GM19351 (cell line): ENCODE results near the gene MYBPHL.

Experiments used
- ATAC-seq: cut with Tn5 transposase; IDR thresholded peaks from one replicate; pipeline ENCODE4 v1.9.1; 2021; ENCODE audit warnings: mild to moderate bottlenecking, moderate library complexity; ENCODE audit not compliant: unreplicated experiment

The MYBPHL gene

DNA sequence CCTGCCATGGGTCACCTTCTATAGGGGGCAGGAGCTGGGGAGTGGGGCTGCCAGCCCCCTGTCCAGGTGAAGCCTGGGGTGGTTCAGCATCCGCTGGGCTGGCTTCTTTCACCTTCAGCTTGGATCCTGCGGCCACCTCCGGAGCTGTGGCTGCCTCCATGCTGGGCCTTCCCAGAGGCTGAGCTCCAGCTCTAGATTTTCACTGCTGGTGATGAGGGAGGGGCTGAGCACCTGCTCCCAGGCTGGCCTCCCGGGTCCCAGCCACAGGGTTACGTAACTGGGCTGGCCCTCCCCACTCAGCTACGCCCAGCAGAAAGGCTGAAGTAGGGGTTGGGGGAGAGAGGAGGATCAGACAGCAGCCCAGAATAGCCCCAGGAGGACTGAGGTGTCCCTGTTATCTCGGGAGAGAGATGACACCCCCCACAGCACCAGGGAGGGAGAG lies at the start of gene MYBPHL:
TSS of gene MYBPHL (minus strand) at position 180 of the 442 bp plus-strand sequence. CDS start at position 160, 20 bp downstream.
- no peak for ATAC-seq

DNA sequence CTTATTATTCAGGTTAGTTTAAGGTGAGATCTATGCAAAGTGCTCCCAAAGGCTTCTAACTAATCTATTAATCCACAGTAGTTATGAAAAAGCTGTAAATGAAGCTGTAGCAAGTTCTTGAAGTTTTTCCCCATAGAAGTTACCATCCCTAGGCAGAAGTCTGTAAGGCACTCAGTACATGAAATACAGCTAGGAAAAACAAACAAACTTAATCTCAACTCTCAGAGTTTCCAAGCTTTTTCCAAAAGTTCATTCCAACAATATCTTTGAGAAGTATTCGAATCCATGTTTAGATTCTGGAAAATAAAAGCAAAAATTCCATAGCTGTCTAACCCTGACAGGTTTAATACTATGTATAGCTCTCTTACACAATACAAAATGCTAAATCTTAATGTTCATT lies 49.7 kb upstream of the MYBPHL start:
- no peak for ATAC-seq

DNA sequence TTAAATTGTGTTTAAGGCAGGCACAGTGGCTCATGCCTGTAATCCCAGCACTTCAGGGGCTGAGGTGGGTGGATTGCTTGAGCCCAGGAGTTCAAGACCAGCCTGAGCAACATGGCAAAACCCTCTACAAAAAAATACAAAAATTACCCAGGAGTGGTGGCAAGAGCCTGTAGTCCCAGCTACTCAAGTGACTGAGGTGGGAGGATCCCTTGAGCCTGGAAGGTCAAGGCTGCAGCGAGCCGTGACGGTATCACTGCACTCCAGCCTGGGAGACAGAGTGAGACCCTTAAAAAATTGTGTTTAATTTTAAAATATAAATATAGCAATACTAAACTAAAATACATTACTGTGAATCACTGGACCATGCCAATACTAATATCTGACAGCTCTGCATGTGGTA lies 48.1 kb upstream of the MYBPHL start:
- ATAC-seq, result no peak

DNA sequence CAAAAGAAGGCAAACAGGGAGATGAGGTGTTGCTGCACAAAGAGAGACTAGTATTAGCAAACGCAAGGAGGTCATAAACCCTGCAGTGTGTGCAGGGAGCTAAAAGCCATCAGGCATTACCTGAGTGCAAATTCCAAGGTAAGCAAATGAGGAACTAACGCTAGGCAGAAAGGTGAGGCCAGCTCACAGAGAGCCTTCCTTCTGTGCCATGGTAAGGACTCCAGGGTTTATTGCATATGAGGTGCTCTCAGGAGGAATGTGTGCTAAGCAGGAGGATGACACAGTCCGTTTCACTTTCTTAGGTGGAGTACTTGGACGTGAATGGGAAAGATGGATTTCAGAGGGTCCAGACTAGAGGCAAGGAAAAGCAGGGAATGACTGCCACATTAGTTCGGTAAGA lies 44.6 kb upstream of the MYBPHL start:
- ATAC-seq, result no peak

DNA sequence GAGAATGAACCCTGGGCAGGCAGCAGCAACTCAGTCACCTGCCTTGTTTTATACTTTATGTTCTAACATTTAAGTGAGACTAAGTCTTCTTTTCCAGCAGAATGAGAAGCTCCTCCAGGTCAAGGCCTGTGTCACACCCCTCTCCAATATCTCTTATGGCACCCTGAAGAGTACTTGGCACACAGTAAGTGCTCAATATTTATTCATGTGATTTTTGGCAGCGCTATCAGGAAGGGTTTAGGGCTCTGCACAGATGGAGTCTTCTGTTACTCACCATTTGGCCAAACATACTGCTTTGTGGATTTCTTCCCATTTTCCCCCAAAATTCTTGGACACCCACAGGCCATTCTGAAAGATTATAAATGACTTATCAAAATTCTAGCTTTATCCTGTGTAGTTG lies 43.8 kb upstream of the MYBPHL start:
- ATAC-seq, result no peak

DNA sequence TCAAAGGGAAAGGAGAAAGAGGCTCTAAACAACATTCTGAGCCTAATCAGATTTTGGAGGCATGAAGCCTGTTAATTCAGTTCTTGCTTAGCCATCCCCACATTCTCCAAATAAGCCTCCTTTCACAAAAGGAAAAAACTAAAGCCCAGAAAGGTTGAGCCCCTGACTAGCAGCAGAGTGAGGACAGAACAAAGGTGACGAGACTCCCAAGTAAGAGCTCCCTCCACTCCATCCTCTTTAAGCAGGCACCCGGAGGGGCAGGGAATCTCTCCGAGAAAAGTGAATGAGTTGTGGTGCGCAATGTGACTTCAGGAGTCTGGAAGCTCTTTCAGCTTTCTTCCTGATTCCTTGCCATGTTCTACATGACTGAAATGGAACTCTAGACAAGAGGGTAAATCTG lies 43.4 kb upstream of the MYBPHL start:
- ATAC-seq, result no peak

DNA sequence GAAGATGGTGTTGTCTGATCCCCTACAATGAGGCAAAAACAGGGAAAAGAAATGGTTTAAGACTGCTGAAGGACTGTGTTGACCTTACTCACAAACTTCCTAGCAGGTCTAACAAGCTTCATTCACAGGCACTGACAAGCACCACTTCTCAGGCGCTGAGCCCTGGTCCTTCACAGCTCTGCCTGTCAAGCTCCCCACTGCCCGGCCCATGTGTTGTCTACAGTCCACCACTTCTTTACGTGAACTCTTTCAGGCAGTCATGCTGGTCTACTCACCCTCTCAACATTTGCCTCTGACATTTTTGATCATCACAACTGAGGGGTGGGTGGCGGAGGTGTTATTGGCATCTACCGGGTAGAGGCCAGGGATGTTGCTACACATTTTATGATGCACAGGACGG lies 40.7 kb upstream of the MYBPHL start:
- ATAC-seq, result no peak

DNA sequence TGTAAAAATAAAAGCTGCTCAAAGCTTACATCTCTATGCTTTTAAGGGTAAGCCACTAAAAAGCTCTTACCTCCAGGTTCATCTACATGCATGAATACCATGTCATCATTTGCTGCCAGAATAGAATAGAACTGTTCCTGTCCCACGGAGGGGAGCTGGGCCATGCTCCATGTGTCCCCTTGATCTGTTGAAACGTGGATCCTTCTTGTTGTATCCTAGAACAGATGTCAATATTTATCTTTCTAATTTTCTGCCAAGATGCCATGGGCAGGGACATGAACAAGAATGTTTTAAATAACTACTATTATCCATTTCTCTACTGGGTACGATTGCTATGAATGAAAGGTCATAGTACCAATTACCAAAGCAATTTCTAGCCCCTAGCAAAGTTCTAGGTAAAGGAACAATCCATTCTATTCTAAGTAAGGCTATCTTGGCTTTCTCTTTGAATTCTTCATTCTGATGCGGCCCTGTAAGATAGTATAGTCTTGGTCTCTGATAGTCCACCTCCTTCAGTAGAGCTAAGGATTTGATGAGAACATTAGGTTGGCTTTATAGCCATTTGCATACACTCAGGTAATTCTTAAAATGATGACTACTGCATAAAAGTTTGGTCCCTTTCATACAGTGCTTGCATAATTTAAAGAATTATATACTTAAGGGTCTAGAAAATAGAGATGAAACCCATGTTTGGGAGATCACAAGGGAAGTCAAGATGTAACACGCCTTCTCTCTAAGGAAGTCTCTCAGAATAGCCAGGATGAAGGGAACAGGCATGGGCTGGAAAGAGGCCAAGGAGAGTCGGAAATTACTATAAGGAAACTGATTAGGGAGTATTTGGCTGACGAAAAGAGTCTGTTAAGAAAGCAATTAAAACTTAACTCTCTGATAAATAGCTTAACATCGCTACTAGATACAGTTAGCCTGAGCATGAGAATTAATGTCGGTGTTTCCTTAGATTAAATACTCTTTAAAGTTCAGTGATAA lies 35.4 kb upstream of the MYBPHL start:
- no peak for ATAC-seq

DNA sequence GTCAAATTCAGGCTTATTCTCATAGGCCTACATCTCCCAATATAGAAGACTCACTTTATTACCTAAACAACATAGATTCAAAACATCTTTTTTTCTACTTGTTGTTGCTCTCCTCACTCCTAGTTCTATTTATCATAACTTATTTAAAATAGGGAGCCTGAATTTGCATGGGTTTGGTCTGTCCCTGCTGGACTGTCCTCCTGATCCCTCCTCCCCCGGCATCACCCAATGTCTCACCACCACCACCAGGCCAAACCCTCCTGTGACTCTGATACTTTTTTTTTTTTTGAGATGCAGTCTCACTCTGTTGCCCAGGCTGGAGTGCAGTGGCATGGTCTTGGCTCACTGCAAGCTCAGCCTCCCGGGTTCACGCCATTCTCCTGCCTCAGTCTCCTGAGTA lies 31.8 kb upstream of the MYBPHL start:
- no peak for ATAC-seq

DNA sequence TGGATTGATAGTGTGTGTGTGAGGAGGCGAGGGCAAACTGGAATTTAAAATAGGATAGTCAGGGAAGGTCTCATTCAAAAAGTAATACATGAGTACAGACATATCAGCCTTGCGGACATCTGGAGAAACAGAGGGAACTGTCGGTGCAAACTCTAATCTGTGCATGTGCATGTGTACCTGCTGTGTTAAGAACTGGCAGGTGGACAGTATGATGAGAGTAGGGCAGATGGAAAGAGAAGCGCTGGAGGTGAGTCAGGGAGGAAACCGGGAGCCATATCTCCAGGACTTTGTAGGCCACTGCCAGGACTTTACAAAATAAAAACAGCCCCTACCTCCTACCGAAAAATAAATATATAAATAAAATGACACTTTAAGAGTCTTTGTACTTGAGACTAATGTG lies 31.3 kb upstream of the MYBPHL start:
- ATAC-seq, result no peak

- no peak for ATAC-seq
Observed at GRCh38 chr1:109335091-109335490, 28.3 kb upstream of the MYBPHL start.

GRCh38 chr1:109331113-109331512 lies 24.3 kb upstream of the MYBPHL start:
- ATAC-seq, result no peak

DNA sequence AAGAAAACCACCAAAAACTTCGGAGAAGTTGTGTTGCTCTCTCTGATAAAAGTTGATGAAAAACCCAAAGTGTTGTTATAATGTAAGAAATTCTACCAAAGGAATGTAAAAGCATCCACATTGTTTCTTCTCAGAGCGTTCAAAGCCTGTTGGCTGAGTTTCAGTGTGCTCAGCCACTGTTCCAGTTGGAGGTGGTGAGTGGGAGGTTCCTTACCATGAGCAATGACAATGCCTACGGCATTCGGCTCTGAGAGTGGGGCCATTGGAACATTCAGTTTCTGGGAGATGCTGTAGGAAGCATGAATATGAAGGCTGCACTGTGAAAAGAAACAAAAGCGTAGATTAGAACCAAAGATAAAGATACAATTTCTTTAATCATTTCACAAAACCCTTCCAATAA lies 20.5 kb upstream of the MYBPHL start:
- ATAC-seq, result no peak

- ATAC-seq, result no peak
Observed at GRCh38 chr1:109322974-109323373, 16.2 kb upstream of the MYBPHL start.

GRCh38 chr1:109319114-109319513 lies 12.3 kb upstream of the MYBPHL start:
- no peak for ATAC-seq

DNA sequence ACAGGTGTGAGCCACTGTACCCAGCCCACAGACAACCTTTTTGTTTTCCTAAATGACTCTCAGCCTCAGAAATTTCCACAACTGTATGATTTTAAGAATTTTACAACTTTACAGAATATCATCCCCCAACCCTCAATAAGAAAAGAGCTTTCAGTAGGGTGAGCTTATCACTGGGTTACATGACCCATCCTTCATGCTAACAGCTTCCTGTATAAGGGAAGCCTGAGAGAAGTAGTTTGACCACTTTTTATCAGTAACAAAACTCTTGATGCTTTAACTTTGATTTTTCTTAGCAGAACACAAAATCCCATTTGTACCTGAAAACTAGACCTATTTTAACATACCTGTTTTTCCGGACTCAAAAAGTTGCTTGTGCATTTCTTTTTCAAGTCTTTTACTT lies 9.7 kb upstream of the MYBPHL start:
- no peak for ATAC-seq

- ATAC-seq, result no peak
Observed at GRCh38 chr1:109315288-109315687, 8.5 kb upstream of the MYBPHL start.

- ATAC-seq, result no peak
Observed at GRCh38 chr1:109314795-109315194, 8.0 kb upstream of the MYBPHL start.

GRCh38 chr1:109312978-109313775 lies 6.4 kb upstream of the MYBPHL start:
- no peak for ATAC-seq

GRCh38 chr1:109312246-109312645 lies 5.4 kb upstream of the MYBPHL start:
- no peak for ATAC-seq

DNA sequence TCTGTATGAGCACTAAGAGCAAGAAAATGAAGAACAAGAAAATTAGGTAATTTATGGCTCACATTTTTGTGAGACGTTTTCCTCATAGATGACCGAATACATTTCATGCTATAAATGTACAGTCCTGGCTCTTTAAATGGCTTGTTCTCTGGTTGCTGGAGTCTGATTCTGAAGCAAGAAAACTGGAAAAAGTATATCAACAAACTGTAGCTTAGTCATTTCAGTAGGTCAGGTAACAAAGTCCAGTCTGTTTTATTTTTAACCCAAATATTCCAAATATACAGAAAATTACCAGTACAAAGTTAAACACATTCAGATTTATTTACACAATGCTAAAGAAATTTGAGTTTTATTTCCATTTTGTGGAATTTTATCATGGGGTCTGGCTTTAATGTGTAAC lies 2.5 kb upstream of the MYBPHL start:
- no peak for ATAC-seq
